RCC 7860 (cell line): Measurements from ENCODE around the gene NRTN.

Experiments used
- DNase-seq: peaks from one replicate; pipeline ENCODE4 v3.0.0-alpha.2; 2015; ENCODE audit warnings: low spot score
- FAIRE-seq: peaks from 2 replicates; lab custom pipeline; 2012; peaks lifted over from hg19 to GRCh38; lab: Jason Lieb, UNC

Gene NRTN

DNA sequence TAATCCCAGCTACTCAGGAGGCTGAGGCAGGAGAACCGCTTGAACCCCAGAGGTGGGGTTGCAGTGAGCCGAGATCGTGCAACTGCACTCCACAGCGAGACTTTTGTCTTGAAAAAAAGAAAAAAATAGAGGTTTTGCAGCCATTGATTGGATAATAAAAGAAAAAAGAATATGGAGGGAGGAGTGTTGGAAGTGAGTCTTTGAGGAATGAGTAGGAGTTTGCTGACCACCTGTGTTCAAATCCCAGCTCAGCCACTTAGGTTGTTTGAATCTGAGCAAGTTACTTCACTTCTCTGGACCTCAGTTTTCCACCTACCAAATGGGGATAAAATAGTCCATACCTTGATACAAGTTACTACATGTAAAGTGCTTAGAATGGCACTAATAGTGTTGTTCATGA is 6.2 kb downstream of the NRTN start:
- DNase-seq (no peak), FAIRE-seq (no peak)

DNA sequence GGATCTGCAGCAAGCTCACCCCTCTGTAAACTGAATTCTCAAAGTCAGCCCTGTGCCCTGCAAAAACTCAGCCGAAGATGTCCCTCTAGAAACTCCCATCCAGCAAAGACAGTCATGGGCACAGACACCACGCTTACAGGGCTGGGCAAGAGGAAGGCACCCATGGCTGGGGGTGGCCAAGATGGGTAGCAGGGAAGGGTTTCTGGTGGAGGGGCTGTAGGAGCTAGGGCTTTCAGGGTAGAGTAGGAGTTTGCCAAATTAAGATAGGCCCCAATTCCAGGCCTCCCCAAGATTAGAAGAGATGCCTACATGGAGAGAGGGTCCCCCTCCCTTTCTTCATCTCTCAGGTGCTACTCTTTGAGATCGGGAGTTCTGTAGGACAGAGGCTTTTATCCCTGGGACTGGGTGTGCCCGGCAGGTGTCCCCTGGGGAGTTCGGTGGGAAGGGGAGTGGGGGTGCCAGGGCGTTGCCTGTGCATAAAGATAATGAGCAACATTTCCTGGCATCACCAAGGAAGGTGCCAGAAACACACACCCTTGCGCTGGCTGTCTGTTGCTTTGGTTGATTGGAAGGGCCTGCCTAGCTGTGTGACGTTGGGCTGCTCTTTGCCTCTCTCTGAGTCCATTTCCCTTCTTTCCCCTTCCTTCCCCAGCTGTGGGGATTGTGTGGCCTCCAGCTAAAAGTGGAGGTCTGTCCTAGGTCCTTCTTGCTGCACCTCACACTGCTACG is 9.4 kb downstream of the NRTN start:
- no peak for FAIRE-seq
- no peak for DNase-seq

DNA sequence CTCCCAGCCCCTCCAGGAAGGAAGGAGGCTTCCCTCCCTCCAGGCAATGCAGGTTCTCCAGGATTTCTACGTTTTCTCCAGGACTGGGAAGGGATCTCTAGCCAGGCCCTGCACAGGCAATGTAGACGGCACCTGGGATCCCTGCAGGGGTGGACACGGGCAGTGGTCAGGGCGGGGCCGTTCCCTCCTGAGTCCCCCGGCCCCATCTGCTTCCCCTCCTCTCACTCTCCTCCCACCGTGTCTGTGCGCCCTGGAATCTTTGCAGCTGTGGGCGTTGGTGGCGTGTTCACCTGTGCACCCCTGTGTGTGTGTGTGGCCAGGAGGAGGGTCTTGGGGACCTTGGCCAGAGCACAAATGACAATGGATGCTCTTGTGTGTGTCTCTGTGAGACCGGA is 10.0 kb downstream of the NRTN start:
- DNase-seq (no peak), FAIRE-seq (no peak)

DNA sequence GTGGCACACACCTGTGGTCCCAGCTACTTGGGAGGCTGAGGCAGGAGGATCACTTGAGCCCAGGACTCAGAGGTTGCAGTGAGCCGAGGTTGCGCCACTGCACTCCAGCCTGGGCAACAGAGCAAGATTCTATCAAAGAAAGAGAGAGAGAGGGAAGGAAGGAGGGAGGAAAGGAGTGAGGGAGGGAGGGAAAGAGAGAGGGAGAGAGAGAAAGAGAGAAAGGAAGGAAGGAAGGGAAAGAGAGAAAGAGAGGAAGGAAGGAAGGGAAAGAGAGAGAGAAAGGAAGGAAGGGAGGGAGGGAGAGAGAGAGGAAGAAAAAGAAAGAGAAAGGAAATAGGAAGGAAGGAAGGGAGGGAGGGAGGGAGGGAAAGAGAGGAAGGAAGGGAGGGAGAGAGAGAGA is 12.4 kb downstream of the NRTN start:
- FAIRE-seq (no peak), DNase-seq (no peak)

DNA sequence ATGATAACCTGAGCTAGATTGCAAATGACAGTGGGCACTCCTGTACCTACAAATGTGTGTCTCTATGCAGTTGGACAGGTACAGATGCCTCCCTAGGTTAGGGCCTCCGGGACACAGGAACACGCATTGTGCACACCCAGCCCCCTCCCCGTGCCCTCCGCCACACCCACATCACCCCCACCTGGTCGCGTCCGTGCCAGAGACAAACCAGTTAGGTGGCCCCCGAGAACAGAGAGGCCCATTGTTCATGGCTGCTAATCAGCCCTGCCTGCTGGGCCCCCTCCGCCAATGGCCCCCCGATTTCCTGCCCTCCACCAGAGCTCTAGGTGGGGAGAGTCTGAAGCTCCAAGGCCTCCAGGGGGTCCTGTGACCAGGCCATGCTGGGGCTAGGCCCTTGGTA is 13.7 kb downstream of the NRTN start:
- no peak for FAIRE-seq

DNA sequence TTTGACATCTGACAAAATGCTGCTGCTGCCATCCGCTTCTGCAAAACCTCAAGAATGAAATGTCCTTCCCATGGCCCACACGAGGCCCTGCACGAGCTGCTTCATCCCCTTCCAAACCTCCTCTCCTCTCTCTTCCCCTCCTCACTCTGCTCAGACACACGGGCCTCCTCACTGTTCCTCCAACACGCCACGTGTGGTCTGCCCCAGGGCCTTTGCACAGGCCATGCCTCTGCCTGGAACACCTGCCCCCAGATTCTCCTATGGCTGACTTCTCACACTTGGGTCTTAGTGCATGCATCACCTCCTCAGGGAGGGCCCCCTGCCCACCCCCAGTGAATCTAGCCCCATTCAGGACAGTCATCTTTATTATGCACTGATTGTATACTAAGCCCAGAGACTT is 15.9 kb downstream of the NRTN start:
- no peak for DNase-seq
- no peak for FAIRE-seq

More for the DNA sequence above, 13.7 kb downstream of the NRTN start:
- DNase-seq = no peak

DNA sequence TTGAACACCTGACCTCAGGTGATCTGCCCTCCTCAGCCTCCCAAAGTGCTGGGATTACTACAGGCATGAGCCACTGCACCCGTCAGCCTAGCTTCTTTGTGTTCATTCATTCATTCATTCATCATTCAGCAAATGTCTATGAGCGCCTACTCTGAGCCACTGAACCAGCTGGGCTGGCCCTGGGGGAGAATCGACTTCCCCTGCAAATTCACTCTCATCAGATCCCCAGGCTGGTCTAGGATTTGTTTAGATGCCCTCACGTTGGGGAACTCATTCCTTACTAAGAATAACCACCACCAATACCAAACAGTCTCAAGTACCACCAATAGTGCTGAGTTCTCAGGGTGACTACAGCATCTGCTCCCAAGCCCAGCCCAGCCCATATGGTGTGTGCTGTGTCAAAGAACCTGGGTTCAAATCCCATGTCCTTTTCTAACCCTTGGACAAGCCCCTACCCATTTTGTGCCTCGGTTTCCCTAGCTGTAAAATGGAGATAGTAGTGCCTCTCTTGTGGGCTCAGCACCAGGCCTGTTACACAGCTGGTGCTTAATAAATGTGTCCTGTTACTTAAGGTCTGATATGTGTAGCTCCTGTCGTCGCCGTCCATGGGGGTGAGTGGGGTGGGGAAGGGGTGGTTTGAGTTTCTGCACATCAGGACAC is 16.8 kb downstream of the NRTN start:
- no peak for DNase-seq
- no peak for FAIRE-seq

DNA sequence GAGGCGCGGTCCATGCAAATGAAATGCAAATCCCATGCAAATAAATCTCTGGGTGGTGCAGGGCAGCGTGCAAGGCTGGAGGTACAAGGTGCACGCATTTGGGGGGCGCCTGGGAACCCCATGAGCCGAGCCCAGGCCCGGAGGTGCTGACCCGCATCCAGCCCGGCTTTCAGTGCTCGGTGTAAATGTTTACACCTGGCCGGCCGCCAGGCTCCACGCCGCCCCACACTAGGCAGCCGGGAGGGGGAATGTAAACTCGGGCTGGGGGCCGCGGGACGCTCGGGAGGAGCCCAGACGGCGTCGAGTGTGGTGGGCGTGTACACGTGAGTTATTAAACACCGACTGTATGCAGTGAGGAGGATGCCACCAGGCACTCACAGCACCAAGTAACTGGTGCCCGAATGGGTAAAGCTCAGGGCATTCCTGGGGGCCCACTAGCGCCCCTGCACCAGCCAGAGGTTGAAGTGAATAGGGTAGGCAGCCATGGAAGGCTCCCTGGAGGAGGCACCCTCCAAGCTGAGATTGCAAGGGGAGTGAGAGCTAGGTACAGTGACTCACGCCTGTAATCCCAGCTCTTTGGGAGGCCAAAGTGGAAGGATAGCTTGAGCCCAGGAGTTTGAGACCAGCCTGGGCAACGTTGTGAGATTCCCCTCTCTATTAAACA is 17.4 kb downstream of the NRTN start:
- FAIRE-seq (no peak), DNase-seq (no peak)

DNA sequence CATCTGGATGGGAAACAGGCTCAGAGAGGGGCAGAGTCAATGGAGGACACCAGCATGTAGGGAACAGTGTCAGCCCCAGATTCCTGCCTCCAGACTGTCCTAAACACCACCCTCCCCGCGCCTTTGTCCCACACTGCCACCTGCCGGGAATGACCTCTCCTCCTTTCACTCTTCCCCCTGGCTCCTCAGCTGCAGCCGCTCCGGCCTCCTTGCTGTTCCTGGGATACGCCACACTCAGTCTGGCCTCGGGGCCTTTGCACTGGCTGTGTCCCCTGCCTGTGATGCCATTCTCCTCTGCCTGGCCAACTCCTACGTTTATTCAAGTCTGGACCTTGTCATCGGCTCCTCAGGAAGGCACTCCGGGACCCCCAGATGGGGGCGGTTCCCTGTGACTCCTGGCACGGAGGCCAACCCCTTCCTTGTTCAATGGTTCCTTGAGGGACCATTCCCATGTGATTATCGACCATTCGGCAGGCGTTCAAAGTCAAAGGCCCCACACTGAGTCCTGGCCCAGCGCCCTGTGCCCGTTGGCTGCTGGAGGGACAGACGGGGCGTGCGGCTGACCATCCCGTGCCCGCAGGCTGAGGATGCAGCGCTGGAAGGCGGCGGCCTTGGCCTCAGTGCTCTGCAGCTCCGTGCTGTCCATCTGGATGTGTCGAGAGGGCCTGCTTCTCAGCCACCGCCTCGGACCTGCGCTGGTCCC is 18.9 kb downstream of the NRTN start:
- no peak for DNase-seq
- no peak for FAIRE-seq

DNA sequence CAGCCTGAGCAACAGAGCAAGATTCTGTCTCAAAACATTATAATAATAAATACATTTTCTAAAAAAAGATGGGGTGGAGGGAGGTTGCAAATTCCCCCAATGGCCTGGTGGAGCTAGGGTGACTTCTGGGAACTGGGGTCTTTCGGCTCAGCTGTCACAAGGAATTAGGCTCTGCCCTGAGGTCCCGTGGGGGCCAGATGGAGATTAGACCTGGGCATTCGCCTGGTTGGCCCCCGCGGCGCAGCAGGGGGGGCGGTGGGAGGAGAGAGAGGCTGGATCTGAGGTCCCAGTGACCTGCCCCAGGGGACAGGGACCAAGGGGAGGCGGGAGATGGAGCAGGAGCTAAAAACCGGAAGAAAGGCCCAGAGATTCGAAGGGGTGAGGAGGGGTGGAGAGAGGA is 19.9 kb downstream of the NRTN start:
- FAIRE-seq (no peak), DNase-seq (no peak)

DNA sequence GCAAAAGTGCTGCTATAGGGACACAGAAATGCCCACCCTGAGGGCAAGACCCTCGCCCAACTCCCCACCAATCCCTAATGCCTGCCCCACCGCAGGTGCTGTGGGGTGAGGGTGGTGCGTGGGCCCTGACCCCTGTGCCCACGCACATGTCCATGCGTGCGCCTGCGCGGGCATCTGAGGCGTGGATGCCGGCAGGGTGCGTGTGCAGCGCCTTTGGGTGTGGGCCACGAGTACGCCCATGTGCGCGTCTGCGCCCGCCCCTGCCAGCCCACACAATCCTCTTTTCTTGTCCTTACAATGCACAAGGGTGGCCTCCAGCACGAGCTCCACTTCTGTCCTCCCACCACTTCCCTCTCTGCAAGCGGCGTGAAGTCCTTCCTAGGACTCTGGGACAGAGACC is 20.3 kb downstream of the NRTN start:
- no peak for DNase-seq
- FAIRE-seq = no peak

DNA sequence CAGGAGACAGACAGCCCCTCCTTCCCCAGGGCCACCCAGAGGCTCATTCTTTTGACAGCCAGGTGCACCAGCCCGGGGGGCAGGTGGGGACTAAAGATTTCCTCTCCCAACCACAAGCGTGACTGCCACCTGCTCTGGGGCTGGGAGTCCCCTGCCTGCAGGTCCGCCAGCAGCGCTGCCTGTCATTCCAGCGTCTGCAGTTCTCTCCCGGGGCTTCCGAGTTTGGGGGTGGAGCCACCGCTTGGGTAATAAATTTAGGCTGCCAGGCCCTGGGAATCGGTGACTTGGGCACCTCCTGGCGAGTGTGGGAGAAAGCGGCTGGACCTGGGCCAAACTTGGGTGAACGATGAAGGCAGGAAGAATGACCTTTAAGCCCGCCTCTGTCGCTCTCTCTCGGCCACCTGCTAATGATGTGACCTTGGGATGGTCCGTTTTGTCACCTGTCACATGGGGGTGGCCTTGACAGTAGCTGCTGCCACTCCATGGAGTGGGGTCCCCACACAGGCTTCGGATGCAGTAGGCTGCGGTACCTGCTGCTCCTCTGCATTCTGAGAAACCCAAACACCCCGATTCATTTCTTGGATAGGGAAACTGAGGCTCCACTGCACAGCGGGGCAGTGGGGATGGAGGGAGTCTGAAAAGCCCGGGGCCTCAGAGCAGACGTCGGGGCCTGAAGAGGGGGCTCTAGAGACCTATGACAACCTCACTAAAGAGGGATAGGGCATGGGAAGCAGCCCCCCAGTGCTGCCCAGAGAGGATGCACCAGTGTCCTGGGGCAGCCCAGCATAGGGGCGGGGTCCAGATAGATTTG is 21.9 kb downstream of the NRTN start:
- peak; percentile 29 for DNase-seq
- no peak for FAIRE-seq

DNA sequence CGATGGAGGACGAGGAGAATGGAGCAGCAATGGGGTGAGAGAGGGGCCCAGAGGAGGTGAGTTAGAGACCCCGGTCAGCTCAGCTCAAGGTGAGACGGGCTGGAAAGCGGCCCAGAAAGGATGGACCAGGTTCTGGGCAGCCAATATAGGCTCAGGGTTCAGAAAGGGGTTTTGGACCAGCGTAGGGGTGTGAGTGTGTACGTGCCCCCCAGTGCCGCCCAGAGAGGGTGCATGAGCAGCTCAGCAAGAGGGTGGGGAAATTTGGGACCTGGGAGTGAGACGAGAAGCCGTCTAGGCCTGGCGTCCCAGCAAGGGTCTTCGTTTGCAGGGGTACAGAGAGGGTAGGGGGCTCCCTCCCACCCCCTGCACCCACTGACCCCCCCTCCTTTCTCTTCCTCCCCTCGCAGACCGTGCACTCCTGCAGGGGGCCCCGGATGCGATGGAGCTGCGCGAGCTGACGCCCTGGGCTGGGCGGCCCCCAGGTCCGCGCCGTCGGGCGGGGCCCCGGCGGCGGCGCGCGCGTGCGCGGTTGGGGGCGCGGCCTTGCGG is 22.5 kb downstream of the NRTN start:
- no peak for FAIRE-seq

DNA sequence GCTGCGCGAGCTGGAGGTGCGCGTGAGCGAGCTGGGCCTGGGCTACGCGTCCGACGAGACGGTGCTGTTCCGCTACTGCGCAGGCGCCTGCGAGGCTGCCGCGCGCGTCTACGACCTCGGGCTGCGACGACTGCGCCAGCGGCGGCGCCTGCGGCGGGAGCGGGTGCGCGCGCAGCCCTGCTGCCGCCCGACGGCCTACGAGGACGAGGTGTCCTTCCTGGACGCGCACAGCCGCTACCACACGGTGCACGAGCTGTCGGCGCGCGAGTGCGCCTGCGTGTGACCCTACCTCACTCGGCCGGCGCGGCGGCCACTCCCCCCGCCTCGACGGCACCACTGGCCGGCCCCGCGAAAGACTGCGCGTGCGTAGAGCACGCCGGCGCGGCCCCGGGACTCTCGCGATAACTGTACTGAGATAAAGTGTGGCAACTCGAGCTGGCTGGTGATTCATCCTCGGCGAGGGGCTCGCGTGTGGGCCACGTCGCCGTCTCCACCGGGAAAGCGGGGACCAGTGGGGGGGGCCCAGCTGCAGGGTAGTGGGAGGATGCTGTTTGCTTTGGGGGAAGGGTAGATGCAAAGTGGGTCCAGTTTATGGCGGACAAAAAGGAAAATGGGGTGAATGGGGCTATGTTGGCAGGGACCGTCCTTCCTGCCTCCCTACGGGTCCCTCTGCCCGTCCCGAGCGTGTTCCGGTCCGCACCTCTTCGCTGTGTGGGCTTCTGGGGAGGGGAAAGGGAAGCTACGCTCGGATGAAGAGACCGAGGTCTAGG is 23.2 kb downstream of the NRTN start:
- FAIRE-seq = no peak
- DNase-seq = peak; percentile 80

More for the DNA sequence above, 22.5 kb downstream of the NRTN start:
- DNase-seq = no peak

DNA sequence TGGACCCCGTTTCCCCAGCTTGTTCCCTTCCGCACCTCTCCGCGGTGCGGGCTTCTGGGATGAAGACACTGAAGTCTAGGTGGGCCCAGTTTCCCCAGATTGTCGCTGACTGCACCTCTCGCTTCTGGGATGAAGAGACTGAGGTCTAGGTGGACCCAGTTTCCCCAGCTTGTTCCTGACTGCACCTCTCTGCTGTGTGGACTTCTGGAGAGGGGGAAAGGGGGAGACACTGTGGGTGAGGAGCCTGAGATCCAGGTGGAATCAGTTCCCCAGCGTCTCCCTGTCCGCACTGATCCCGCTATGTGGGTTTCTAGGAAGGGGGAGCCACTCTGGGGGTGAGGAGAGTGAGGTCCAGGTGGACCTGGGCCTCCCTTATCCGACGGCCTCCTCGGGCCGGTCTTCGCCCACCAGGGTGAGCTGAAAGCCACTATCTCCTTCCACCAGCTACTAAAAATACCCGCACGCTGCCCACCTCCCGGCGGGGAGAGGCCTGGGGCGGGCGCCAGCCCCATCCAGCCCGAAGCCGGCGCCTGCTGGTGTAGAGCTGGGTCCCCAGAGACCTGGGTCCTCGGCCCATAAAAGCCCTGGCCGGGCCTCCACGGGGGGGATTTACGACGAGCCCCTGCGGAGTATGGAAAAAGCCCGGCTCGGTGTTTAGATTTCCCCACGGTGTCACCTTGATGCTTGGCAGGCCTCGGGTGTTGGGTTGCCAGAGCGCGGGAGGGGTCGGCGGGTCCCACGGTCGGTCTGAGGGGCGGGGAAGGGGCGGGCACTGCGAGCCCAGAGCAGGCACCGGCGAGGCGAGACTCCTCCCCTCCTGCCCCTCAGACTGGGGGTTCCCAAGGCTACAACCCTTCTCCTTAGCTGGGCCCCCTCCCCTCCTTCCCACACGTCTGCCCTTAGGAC is 24.0 kb downstream of the NRTN start:
- no peak for DNase-seq
- no peak for FAIRE-seq

DNA sequence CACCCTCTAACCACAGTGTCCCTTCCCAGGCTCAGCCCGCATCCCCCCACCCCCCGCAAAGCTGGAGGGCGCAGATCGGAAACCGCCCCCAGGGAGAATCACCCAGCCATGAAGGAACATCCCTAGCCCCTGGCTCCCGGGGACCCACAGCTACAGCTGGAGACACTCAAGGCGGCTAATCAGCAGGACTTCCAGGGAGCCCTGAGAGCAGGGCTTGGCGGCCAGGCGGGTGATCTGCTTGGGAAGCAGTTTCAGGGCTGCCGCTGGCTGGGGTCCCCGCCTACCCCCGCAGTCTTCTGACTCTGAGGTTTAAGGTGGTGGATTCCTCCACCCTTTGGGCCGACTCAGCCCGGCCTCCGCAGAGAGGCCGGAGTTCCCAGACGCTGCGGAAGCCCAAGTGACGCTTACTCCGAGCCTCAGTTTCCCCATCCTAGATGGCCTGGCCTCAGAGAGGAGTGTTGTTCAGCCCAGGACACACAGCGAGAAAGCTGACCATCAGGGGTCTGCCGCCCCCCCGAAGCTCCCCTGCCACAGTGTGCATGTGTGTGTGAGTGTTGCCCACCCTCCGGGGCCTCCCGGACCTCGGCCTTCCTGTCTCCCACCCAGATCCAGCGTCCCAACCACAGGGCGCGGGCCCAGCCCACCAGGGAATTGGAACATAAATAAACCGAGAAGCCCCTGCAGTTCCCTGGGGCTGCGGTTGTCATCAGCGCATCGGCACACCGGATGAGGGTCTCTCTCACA is 24.9 kb downstream of the NRTN start:
- FAIRE-seq = no peak

DNA sequence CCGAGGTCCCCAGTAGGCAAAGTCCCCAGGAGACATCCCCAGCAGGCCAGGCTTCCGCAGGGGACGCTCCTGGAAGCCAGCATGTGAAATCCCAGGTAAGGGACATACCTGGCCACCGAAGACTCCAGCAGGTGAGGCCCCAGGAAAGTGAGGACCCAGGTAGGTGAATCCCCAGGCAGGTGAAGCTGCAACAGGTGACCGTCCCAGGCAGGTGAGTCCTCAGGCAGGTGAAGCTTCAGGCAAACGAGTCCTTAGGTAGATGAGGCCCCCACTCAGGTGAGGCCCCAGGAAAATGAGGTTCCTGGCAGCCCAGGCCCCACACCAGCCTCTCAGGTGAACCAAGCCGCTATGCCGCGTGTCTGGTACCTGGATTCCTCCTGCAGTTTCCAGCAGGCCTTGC is 26.3 kb downstream of the NRTN start:
- DNase-seq (no peak), FAIRE-seq (no peak)

More for the DNA sequence above, 24.9 kb downstream of the NRTN start:
- DNase-seq = no peak

DNA sequence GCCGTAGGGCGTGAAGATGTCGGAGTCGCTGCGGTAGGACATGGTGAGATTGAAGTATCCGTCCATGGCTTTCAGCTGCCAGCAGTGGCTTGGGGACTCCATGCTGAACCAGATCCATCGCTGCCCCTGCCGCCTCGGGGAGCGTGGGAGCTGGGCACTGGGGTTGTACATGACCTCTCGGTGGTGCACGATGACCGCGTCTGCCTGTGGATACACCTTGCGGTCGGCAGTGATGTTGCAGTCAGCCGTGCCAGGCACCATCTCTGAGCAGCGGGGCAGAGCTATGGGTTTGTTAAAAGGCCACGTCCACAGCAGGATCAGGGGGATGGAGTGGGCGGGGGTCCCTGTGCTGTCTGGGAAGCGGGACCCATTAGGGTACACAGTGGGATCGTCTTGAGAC is 27.2 kb downstream of the NRTN start:
- DNase-seq = no peak
- FAIRE-seq = no peak
